ENCODE data around the gene GLRX2.
"Not testable (repeated sequence)": the region's sequence is repeated elsewhere in the genome, so short reads cannot be mapped to it uniquely, and the experiment has no call there.

GLRX2 gene

GRCh38 chr1:193104907-193105820, at the start of gene GLRX2:
Gene GLRX2, minus strand, starts transcription at chr1:193105414. Its CDS starts 32 bp downstream, at chr1:193105382.
- DNase-seq (ENCODE audit: low read depth), result peak; percentile 31

DNA sequence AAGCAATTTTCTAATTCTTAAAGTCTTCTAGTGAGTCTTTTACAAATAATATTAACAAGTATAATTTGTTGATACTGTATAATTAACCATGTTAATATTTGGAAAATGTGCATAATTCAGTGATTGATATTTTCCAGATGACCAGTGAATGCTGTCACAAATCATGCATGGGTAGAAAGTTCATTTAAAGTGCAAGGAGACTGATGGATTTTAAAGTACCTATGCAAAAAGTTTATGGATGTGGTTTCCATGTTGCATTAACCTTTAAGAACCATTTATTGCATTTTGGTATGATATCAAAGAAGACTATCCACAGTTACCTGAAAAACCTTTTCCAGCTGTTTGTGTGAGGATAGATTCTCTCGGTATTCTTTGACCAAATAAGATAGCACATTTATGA, 39.8 kb upstream of the GLRX2 start:
- no peak for DNase-seq (ENCODE audit: low read depth)

DNA sequence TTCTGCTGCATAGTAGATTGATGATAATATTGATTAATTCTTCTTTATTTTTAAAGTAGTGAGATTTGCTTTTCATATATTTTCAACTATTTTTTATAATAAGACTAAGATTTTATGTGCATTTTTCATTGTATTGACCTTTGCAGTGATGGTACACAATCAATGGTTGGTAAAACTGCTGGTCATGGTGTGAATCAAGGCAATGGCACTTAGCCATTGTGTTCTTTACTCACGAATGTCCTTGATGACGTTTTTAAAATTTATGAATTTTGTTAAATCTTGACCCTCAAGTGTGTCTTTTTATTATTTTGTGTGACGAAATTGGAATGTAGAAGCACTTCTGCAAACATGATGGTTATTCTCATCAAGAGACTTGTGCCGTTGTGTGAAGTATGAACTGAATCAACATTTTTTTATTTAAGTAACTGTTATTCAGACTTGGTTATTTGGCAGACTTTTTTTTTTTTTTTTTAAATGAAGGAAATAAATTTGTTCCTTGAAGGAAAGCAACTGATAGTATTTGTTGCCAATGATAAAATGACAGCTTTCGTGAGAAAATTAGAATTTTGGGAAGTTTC, 39.2 kb upstream of the GLRX2 start:
- no peak for DNase-seq (ENCODE audit: low read depth)

DNA sequence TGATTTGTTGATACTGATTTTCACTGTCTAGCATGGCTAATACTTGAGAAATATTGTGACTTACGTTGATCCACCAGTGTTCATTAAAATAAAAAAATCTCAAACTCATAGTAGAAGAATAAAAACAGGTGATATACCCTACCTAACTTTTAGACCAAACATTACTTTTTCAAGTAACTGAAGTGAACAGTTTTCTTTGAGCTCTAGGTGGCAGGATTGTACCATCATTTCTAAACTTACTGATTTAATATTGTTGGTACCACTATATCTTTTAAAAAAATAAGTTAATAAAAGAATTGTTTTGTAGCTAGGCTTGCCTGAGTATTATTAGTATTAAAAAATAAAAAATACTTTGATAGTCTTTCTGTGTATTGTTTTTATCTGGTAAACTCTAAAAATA, 38.1 kb upstream of the GLRX2 start:
- no peak for DNase-seq (ENCODE audit: low read depth)

DNA sequence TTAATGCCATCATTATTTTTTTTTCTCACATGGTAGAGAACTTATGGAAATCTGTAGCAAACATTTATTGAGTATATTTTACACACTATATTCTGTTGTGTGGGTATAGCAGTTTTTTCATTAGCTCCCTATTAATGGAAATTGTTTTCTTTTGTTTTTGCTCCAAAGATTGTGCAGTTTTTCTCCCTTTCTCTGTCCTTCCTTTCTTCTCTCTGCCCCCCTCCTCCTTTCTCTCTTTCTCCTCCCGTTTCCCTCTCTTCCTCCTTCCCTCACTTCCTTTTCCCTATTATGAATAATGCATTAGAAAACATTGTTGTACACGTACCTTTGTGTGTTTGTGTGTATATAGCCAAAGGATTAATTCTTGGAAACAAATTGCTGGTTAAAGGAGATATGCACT, 37.2 kb upstream of the GLRX2 start:
- no peak for DNase-seq (ENCODE audit: low read depth)

DNA sequence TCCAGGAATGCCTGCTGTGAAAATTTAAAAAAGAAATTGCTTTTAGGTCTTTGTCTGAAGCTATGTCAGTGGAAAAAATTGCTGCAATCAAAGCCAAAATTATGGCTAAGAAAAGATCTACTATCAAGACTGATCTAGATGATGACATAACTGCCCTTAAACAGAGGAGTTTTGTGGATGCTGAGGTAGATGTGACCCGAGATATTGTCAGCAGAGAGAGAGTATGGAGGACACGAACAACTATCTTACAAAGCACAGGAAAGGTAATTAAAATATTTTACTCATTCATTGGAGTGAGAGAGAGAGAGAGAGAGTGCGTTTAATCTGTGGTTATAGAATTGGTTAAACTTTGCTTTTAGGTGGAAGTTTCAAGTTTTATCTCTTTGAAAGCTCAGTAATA, 36.6 kb upstream of the GLRX2 start:
- no peak for DNase-seq (ENCODE audit: low read depth)

DNA sequence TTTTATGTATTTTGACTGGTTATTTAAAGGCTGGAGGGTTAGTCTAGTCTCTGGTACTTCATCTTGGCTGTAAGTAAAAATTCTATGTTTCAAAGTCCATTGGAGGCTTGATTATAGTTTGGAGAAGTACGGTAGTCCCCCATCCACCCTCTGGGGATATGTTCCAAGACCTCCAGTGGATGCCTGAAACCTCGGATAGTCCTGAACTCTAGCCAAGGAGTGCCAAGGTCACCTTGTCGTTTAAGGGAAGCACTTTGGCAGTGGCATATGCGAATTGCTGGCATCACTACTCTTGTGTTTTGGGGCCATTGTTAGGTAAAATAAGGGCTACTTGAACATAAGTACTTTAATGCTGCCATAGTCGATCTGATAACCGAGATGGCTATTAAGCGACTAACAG, 35.0 kb upstream of the GLRX2 start:
- DNase-seq (ENCODE audit: low read depth), result no peak

DNA sequence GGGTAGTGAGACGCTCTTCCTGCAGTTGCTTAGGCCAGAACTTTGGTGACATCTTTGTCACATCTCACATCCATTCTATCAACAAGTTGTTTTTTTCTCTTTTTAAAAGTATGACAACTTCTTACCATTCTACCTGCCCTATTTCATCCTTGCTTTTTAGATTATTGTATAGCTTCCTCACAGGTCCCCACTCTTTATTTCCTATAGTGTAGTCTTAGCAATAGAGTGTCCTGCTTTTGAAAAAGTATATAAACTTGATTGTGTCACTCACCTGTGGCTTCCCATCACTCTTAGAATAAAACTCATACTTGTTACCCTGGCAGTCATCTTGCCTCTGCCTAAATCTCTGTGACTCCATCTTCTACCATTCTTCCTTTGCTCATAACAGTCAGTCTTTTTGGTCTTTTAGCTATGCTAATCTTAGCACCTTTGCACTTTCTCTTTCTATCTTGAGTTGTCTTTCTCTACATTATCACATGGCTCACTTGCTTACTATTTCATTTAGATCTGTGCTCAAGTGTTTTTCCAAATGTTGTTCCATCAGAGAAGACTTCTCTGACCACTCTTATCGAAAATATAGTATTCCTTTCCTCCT, 26.1 kb upstream of the GLRX2 start:
- no peak for DNase-seq (ENCODE audit: low read depth)

GRCh38 chr1:193125369-193125768, 20.2 kb upstream of the GLRX2 start:
- DNase-seq (ENCODE audit: low read depth), result no peak

GRCh38 chr1:193123751-193124150, 18.5 kb upstream of the GLRX2 start:
- no peak for DNase-seq (ENCODE audit: low read depth)

- peak; percentile 99 for DNase-seq (ENCODE audit: low read depth)
Measured at GRCh38 chr1:193121616-193122593, 16.7 kb upstream of the GLRX2 start, which contains the start of gene CDC73. Gene CDC73, plus strand, starts transcription at chr1:193122031. Its CDS starts 170 bp downstream, at chr1:193122201.

GRCh38 chr1:193120604-193121166, 15.5 kb upstream of the GLRX2 start:
- DNase-seq (ENCODE audit: low read depth), result no peak

GRCh38 chr1:193118803-193119730, 13.9 kb upstream of the GLRX2 start:
- DNase-seq (ENCODE audit: low read depth), result no peak

DNA sequence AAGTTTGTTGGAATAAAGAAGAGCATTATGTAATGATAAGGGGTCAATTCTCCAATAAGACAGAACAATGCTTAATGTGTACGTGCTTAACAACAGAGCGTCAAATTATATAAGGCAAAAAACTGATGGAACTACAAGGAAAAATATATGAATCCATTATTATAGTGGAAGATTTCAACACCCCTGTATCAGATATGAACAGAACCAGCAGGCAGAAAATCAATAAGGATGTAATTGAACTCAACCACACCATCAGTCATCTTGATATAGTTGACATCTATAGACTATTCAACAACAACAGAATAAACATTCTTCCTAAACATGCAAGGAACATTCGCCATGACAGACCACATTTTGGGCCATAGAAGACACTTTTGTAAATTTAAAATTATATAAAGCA, 13.0 kb upstream of the GLRX2 start:
- DNase-seq (ENCODE audit: low read depth), result no peak

- not testable (repeated sequence) for DNase-seq (ENCODE audit: low read depth)
Measured at GRCh38 chr1:193117167-193117566, 12.0 kb upstream of the GLRX2 start.

- DNase-seq (ENCODE audit: low read depth), result no peak
Measured at GRCh38 chr1:193115629-193116227, 10.5 kb upstream of the GLRX2 start.

DNA sequence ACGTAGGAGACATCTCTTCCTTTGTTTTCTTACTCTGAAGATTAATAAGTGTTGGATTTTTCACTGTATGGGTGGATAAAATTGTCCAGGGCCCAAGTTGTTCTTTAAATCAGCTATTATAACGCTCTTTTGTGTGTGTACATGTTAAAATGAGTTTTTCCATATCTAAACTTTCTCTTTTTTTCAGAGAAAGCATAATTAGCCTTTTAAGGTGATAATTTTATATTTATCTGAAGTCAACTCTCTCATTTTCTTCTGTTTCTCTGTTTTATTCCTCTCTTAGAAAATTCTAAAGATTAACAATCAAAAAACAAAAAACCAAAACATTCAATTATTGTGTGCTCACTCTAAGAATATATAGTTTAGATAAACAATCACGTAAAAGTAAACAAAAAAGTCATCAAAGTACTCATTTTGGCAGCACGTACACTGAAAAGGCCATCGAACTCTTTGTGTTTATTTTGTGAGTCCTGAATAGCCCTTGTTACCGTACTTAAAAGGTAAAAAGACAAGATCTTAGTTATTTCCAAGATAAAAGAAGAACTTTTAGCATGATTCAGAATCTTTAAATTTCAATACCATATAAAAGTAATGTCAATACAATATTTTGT, 9.4 kb upstream of the GLRX2 start:
- no peak for DNase-seq (ENCODE audit: low read depth)

DNA sequence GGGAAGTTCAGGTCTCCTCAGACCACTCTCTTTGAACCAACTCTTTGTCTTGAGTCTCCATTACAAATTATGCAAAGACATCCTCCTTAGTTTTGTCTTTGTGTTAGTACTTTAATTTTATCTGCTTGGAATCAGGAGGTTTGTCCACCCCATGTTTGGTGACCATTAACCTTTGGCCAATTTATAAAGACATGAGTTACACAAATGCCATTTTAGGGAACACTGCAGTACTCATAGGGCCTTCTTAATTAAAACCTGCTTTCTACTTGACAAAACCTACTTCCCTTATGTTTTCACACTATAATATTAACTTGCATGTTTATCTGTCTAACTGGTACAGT, 8.7 kb upstream of the GLRX2 start:
- no peak for DNase-seq (ENCODE audit: low read depth)

DNA sequence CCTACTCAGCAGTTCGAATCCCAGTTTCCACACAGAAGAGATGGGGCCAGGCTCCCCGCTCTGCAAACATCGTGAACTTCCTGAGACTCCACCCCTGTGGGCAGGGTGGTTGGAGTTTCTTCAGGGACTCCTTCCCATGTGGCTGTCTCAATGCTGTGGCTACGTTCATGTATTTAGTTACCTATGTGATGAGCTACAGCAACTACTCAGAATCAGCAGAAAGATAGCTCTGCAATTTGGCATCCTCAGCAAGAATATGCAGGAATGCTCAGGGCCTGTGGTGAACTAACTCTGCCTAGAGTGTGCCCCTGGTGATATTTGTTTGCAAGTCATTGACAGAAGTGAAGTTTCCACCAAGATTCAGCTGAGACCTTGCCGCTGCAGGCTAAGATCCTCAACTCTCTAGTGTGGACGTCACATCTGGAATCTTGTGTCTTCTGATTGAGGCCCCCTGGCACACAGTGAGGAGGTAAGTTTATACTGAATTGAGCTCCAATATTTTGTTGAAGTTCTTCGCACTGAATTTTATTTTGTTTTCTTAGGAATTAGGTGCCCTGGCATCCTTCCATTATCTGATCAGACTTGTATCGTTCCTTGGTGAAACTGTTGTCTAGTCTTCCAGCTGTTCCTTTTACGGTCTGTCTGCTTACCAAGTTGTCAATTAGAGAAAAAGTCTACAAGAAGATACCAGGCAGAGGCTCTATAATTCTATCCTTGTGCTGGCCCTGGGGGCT, 8.2 kb upstream of the GLRX2 start:
- DNase-seq (ENCODE audit: low read depth), result no peak
